NCI-H2107 treated with DMSO at 0.1 percent for 48 hours (cell line): Measurements from ENCODE around the gene MICU1.
"Not testable (repeated sequence)": the region's sequence is repeated elsewhere in the genome, so short reads cannot be mapped to it uniquely, and the experiment has no call there.

Source experiments
- DNase-seq: peaks from one replicate; lab custom pipeline; 2025; ENCODE audit not compliant: unreplicated experiment; lab: John Stamatoyannopoulos, UW

The MICU1 gene

DNA sequence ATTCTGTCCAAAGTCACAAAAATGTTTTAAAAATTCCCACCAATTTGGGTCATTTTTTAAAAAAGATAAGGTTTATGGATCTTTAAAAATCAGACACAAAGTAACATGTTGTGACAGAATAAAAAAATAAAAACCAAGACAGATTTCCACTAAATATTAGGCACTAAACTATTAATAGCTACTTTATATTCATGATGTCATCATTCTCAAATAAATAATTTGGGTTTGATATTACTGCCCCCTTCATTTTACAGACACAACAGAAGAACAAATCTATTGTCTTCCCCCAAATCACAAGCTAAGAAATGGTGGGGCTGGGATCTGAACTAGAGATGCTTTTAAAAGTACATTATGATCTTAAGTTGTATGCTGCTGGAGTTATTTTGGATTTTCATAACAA, 119.4 kb downstream of the MICU1 start:
- no peak for DNase-seq

DNA sequence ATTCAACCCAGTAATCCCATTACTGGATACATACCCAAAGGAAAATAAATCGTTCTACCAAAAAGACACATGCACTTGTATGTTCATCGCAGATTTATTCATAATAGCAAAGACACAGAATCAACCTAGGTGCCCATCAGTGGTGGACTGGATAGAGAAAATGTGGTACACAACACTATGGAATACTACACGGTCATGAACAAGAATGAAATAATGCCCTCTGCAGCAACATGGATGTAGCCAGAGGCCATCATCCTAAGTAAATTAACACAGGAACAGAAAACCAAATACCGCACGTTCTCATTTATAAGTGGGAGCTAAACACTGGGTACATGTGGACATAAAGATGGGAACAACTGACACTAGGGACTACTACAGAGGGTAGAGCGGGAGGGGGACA, 120.4 kb downstream of the MICU1 start:
- DNase-seq = no peak

DNA sequence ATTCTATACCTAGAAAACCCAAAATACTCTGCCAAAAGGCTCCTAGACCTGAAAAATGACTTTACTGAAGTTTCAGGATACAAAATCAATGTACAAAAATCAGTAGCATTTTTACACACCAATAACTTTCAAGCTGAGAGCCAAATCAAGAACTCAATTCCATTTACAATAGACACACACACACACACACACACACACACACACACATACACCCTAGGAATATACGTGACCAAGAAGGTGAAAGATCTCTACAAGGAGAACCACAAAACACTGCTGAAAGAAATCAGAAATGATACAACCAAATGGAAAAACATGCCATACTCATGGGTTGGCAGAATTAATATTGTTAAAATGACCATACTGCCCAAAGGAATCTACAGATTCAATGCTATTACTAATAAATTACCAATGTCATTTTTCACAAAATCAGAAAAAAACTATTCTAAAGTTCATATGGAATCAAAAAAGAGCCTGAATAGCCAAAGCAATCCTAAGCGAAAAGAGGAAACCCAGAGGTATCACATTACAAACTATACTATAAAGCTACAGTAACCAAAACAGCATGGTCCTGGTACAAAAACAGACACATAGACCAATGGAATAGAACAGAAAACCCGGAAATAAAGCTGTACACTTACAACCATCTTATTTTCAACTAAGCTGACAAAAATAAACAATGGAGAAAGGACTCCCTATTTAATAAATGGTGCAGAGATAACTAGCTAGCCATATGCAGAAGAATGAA, 122.0 kb downstream of the MICU1 start:
- no peak for DNase-seq

DNA sequence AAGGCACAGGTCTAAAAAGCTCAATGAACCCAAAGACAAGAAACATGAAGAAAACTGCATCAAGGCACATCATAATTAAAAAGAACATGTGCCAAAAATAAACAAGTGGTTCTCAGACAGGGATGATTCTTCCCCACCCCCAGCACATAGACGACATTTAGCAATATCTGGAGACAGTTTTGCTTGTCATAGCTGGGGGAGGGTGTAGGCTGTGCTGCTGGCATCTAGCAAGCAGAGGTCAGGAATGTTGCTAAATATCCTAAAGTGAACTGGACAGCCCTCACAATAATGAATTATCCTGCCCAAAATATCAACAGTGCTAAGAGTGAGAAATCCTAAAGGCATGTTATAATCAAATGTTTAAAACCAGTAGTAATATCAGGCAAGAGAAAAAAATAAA, 122.6 kb downstream of the MICU1 start:
- no peak for DNase-seq

DNA sequence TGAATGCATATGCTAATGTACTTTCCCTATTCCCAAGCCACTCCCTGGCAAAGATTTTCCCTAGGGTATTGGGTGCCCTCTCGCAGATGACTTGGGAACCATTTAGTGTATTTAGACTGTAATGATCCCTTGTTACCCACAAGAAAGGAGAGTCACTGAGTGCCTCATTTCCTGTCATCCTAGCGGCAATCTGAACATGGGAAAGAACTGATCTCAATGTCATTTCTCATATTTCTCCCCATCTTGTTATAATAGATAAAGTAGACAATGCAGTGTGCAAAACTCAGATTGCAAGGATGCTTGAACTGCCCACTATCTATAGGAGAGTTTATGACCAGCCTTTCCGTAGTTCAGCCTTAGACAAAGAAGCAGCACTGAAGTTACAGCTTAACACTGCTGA, 123.3 kb downstream of the MICU1 start:
- DNase-seq = no peak

DNA sequence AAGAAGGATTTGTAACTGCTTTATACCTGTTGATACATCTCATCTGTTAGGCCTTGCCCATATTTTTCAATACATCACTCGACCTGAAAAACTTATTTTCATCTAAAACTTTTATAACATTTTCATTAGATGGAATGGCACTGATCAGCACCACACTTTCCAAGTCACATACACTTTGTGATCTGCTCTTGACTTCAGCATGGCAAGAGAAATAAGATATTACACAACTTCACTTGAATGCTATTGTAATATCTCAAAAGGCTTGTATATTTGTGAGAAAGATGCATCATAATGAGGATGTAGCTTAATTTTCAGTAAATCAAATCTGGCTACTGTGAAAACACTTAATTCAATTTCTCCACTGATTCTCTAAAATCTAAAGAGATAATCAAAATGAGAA, 126.2 kb downstream of the MICU1 start:
- DNase-seq = no peak

DNA sequence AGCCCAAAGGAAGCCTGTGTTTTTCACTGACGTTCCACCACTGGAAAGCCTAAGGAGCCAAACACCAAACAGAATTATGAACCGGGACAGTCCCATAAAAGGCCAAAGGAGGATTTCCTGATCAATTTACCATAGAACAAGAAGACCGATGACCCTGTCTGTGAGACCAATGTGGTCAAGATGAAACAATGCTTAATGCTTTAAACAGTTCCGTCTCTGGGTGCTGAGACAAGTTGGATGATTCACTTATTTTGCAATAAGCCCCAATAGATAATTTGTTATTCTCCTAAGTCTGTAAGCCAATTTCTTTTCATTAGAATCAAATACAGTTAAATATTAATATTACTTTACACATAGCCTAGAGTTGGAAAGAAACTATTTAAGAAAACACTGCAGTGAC, 134.9 kb downstream of the MICU1 start:
- no peak for DNase-seq

DNA sequence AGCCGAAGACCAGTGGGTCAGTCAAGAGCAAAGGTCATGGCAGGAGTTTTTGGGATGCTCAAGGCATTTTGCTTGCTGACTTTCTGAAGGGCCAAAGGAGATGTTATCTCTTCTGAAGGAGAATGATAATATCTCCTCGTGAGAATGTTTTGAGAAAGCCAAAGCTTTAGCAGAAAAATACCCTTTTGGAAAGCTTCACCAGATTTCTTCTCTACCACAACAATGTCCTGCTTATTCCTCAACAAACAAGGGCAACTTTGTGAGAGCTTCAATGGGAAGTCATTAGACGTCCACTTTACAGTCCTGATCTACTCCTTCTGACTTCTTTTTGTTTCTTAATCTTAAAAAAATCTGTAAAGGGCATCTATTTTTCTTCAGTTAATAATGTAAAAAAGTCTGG, 138.4 kb downstream of the MICU1 start:
- DNase-seq = no peak

DNA sequence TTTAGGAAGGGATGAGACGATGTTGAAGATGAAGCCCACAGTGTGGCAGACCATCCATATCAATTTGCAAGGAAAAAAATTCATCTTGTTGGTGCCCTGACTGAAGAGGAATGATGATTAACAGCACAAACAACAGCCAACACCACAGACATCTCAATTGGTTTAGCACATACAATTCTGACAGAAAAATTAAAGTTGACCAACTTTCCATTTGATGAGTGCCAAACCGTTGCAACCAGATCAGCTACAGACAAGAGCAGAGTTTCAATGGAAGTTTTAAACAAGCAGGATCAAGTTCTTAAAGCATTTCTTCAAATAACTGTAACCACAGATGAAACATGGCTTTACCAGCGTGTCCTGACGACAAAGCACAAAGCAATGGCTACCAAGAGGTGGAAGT, 138.8 kb downstream of the MICU1 start:
- DNase-seq = no peak

DNA sequence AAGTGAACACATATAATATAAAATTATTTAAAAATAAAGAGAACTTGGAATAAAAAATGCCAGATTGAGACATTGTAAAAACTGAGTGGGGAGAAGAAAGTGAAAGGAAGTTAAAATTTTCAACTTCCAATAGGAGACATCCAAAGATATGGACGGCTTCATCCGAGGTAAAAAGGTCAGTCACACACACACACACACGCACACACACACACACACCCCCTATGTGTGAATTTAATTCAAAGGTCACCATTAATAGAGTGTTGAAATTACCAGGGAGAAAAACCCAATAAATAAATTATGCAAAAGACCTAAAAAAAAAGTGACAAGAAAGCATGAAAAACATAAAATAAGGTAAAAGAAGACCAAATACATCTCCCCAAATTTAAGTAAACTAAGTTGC, 140.2 kb downstream of the MICU1 start:
- no peak for DNase-seq

DNA sequence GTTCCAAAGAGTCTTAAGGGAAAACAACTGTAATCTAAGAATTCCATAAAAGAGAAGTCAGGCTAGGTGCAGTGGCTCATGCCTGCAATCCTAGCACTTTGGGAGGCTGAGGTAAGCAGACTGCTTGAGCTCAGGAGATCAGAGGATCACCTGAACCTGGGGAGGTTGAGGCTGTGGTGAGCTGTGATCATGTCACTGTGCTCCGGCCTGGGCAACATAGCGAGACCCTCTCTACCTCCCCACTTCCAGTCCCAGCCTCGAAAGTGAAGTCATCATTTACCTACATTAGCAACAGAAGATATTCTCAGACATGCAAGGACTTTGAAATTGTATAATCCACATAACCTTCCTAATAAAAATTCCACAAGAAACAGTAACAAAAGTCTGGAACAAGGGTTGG, 141.4 kb downstream of the MICU1 start:
- no peak for DNase-seq

DNA sequence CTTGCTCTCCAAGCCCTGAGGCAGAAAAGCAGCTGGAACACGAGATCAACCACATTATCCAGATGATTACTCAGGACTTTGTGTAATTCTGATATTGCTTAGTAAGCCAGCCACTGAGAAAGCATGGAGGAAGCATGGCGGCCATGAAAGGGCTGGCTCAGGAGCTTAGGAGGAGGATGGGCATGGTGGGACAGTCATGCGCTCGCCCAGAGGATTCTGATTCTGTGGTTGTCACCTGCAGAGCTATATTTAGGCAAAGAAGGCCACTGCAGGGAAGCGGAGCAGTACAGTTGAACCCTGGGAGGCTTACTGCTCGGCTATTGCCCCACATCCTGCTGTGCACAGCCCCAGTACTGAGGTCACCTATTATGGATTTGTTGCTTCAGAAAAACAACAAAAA, 142.4 kb downstream of the MICU1 start:
- DNase-seq = no peak

DNA sequence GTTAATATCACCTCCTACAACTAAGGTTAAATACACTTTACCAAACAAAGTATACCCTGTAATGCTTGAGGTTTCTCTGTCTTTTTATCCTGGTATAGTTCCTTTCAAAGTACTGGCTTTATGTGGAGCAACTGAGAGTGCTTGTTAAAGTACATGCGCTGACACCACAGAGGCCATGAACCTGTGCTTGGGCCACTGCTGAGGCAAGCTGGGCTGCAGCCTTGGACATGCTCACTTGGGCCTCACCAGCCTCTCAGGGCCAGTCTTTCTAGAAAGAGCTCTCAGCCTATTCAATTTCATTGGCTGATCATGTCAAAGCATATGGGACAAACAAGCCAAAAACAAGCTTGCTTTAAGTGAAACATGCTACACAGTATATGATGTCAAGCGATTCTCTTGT, 145.0 kb downstream of the MICU1 start:
- DNase-seq = no peak

DNA sequence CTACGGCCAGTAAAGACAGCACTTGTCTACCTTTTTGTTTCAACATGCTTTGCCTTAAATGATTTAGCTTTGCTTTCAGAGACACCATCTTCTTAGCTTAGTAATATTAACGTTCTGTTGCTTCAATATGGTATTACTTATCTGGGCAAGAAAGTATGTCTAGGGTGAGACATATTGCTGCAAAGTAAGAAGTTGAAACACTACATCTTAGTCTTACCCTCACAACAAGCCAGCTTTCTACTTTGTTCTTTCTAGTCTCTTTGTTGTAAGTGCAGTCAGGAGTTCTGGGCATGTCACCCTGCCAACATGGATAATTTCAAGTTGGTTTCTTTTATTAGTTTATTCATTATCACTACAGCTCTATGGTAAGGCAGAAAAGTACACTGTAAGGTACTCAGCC, 148.4 kb downstream of the MICU1 start:
- no peak for DNase-seq

DNA sequence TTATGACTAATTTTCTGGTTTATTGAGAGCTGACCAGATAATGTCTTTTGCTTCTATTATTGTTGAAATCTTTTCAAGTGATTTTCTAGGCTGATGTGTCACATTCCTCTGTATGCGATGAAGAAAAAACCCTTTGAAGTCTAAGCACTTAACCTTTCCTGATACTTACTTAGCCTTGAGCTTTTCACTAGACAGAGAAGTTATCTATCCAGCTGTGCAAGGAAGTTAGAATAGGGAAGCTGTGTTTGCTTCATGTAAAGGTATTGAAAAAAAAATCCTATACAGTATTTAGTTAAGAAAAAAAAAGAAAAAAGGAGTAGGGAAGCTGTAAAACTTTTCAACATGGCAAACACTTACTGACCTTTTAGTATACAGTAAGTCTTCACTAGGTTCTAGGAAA, 153.6 kb downstream of the MICU1 start:
- no peak for DNase-seq

DNA sequence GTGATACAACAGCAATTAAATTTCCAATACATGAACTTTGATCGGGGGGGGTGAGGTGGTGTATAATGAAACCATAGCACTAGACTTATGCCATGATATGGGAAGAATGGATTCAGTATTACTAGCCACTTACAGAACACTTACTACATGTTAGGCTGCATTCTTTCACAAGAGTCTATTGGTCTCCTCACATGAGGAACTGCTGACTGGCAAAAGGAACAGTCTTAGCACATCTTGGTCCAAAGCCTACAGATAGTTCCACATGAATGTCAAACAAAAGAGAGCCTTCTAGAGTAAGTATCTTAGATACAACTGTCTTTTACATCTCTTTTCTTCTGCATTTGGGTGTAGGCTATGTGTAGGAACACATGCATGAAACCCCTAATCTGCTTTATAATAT, 155.2 kb downstream of the MICU1 start:
- no peak for DNase-seq

DNA sequence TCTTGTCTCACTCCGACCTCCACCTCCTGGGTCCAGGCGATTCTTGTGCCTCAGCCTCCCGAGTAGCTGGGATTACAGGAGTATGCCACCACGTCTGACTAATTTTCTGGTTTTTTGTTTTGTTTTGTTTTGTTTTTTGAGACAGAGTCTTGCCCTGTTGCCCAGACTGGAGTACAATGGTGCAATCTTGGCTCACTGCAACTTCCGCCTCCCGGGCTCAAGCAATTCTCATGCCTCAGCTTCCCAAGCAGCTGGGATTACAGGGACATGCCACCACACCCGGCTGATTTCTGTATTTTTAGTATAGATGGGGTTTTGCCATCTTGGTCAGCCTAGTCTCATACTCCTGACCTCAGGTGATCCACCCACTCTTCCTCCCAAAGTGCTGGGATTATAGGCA, 158.8 kb downstream of the MICU1 start:
- DNase-seq = not testable (repeated sequence)

DNA sequence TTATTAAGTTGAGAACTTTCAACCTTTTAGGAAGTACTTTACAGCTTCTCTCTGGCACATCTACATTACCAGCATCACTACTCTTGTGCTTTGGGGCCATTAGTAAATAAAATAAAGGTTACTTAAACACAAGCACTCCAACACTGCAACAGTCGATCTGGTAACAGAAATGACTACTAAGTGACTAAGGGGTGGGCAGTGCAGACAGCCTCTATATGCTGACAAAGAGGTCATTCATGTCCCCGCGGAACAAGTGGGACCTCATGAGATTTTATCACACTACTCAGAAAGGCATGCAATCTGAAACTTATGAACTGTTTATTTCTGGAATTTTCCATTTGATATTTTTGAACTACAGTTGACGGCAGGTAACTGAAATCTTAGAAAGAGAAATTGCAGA, 159.9 kb downstream of the MICU1 start:
- no peak for DNase-seq

DNA sequence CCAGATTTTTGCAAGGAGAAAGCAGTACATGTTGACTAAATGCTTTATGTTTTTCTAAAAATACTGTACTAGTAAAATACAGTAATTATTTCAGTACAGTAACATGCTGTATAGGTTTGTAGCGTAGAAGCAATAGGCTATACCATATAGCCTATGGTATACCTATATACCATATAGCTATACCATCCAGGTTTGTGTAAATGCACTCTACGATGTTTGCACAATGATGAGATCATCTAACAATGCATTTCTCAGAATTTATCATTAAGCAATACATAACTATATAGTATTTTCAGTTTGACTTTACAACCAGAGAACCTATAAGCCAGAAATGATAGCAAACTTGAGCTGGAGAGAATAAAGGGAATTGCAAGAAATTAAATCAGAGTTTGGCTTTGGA, 161.4 kb downstream of the MICU1 start:
- no peak for DNase-seq

DNA sequence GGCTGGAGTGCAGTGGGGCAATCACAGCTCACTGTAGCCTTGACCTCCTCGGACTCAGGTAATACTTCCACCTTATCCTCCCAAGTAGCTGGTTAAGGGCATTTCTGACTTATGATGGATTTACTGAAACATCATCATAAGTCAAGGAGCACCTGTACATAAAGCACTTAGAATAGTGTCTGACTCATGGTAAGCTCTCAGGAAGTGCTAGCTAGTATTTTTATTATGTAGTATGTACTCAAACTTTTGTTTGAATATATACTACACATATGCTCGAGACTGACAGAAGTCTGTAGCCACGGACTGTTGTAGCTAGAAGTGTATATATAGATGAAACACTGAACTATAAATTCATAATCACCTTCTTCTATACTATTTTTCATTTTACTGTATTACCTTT, 163.6 kb downstream of the MICU1 start:
- no peak for DNase-seq

DNA sequence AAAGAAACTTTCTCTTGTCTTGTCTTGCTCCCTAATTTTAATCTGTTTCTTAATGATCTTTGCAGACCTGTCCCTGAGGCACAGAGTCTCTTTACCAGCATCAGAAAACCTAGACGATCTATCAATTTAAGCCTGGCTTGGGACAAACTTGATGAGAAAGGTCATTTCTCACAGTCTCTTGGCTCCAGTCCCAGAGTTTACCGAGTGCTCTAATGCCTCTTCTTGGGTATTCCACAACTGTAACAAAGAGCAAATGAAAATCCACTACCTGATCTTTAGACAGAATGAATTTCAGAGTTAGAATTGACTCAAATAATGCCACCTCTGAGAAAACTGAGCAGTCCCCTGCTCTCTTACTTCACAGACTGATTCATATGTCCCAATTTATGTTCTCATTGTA, 164.8 kb downstream of the MICU1 start:
- DNase-seq = no peak

DNA sequence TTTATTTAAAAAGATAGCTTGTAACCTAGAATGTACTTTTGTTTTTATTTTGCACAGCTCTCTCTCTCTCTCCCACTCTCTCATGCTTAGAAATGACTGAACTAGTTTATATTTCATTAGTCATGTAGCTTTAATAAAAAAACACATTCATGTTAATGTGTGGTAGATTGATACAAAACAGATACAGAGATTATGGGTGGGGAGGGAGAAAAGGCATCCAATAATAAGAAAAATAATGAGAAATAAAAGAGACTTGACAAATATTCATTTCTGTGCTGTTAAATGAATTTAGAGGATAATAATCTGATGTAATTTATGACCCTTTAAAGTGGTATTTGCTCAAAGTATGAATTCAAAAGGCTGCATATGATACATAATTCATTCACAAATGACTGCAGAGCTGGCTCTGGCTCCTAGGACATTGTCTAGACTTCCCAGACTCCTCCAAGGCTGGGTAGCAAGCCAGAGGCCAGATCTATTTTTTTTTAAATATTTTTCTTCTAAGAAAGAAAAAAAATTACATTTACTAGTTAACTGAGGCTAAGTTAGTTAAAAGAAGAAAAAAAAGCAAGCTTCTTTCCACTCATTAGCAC, 165.5 kb downstream of the MICU1 start:
- no peak for DNase-seq

DNA sequence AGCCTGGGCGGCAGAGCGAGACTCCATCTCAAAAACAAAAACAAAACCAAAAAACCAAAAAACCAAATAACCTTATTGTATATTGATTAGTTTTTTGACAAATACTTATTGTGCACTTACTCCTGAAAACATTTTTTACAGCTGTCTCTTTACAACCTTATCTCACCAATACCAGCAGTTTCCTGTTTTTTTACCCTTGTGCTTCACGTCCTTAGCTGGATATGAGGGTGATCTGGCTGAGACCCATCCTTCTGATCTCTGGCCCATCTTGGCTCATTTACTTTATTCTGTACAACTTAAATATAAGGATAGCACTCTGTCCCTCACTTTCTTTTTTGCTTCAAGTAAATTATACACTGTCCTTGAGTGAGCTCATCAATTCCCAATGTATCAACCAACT, 166.6 kb downstream of the MICU1 start:
- no peak for DNase-seq
